ENCODE data around the gene EPHB2.

DNA sequence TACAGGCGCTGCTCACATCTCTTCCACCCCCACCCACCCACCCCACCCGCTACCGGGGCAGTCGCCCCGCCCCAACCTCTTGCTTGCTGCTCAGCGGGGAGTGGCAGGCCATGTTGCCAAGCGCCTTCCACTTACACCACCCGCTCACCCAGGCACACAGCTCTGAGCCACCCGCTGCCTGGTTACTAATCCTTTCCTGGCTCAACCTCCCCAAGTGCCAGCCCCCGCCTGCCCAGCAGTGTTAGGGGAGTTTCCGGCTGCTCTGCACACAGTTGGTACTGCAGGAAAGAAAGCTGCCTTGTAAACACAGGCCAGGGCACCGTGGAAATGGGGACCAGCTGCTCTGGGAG, 205.8 kb downstream of the EPHB2 start:
- TF ChIP-seq ZNF530 (CRISPR knock-in tag; IDR thresholded peaks at IDR 0.05; ENCODE audit: low read depth) (no peak), POLR2A (IDR thresholded peaks at IDR 0.05; ENCODE audit: insufficient read depth in 1 of 2, low read depth in 2 of 2, low read length in 2 of 2) (no peak), ZNF407 (CRISPR knock-in tag; IDR thresholded peaks at IDR 0.05; ENCODE audit: not compliant biosample characterization) (no peak), YY1 (IDR thresholded peaks at IDR 0.05; ENCODE audit: insufficient read depth, insufficient replicate concordance, low read depth, low read length) (no peak)
- TF ChIP-seq, protein P1, sequence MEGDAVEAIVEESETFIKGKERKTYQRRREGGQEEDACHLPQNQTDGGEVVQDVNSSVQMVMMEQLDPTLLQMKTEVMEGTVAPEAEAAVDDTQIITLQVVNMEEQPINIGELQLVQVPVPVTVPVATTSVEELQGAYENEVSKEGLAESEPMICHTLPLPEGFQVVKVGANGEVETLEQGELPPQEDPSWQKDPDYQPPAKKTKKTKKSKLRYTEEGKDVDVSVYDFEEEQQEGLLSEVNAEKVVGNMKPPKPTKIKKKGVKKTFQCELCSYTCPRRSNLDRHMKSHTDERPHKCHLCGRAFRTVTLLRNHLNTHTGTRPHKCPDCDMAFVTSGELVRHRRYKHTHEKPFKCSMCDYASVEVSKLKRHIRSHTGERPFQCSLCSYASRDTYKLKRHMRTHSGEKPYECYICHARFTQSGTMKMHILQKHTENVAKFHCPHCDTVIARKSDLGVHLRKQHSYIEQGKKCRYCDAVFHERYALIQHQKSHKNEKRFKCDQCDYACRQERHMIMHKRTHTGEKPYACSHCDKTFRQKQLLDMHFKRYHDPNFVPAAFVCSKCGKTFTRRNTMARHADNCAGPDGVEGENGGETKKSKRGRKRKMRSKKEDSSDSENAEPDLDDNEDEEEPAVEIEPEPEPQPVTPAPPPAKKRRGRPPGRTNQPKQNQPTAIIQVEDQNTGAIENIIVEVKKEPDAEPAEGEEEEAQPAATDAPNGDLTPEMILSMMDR (CRISPR knock-in tag; IDR thresholded peaks at IDR 0.05): no peak

Data from HepG2 (cell line).